HG03159 (cell line): ENCODE data around the gene KCNJ14.

Experiments used
- ATAC-seq: cut with Tn5 transposase; IDR thresholded peaks from one replicate; pipeline ENCODE4 v1.9.1; 2021; ENCODE audit warnings: mild to moderate bottlenecking, moderate library complexity; ENCODE audit not compliant: unreplicated experiment

The KCNJ14 gene

DNA sequence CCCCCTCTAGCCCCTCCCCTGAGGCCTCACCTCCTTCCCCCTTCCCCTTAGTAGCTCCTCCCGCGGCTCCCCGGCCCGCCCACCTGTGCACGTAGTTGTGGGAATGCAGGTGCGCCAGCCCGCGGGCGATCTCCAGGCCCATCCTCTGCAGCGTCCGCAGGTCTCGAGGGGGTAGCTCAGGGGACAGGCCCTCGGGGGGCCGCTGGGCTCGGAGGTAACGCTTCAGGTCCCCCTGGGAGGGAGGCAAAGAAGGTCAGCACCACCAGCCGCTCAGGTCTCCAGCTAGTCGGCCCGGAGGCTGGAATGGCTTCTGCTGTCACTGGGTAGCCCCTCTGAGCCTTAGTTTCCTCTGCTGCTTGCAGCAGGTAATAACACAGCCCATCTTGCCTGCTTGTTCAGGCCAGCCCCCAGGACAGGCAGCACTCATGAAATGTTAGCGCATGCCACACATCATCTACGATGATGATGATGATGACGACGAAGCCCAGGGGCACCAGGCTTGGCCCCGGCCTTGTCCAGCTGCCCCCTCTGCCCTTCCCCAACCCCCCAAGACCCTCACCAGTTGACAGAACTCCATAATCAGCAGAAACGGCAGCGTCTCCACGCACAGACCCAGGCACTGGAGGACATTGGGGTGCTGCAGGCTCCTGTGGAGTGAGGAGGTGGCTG, 47.1 kb downstream of the KCNJ14 start:
- ATAC-seq: no peak

DNA sequence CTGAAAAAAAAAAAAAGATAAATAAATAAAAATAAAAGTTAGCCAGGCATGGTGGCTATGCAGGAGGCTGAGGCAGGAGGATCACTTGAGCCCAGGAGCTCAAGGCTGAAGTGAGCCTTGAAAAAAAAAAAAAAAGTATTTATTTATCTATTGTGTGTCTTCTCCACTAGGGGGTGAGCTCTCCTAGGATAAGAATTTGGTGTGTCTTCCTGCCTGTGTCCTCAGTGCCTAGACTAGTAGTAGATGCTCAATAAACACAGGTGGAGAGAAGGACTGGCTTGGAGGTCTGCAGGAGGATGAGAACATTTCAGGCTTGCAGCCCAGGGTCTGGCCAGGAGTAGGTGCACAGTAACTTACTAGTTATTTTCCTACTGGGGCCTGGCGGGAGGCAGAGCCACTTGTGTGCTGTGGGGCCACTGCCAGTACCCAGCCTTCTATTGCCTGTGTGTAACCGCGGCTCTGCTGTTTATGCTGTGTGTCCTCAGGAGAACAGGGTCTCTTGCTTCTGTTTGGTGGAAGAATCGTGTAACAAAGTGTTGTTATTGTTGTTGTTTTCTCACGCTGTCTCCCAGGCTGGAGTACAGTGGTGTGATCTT, 50.9 kb downstream of the KCNJ14 start:
- ATAC-seq: no peak

- ATAC-seq: no peak
Measured at GRCh38 chr19:48507911-48508439, 52.6 kb downstream of the KCNJ14 start.

DNA sequence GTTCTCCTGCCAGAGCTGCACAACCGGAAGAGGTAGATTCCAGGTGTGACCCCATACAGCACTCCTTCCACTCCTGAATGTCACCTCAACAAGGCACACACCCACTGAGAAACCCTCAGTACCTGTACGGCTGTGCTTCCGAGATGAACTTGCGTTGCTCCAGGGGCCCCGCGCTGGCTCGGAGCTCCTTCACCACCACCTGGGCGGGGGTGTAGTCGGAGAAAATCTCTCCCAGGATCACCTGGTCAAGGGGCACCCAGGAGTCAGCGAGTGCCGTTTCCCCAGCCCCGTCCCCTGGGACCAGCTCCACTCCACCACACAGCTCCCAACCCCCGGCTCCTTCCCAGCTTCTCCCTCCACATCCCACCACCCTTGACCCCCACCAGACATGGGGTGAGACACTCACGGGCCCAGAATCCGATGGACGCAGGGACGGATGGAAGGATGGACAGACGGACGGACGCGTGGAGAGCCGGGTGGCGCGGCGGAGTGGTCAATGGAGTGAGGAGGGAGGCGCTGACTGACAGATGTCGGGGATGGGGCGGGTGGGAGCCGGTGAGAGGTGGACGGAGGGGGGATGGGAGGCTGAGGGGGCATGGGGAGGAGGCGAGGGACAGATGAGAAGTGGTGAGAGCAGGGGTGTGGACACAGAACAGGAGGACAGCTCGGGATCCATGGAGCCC, 53.5 kb downstream of the KCNJ14 start:
- ATAC-seq: no peak

DNA sequence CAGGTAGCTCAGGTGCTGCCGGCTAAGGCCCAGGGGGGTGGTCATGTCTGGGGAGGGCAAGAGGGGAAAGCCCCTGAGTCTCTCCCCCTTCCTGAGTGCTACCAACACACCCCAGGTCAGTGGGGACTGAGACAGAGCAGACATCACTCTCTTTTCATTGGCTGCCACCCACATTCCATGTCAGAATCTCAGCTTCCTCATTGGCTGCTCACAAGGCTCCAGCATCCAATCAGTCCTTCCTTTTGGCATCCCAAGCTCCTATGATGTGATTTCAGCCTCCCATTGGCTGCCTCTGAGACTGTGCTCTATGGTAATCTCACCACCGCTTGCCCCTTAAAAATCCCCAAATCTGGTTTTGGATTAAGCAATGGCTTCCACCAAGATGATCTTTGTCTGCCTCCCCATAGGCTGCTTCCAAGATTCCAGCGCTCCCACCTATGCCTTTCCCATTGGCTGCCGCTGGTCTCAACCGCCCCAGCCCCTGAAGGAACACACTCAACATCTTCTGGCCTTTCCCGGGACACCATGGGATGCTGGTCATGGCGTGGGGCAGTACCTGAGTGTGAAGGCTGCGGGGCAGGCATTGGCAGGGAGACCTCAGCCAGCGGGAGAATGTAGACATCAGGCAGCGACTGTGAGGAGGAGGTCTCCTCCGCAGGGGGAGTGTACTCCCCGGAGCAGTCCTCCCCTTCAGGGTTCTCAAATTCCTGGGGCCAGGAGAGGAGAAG, 54.3 kb downstream of the KCNJ14 start:
- no peak for ATAC-seq

GRCh38 chr19:48510421-48511268, 55.3 kb downstream of the KCNJ14 start:
- ATAC-seq: no peak

DNA sequence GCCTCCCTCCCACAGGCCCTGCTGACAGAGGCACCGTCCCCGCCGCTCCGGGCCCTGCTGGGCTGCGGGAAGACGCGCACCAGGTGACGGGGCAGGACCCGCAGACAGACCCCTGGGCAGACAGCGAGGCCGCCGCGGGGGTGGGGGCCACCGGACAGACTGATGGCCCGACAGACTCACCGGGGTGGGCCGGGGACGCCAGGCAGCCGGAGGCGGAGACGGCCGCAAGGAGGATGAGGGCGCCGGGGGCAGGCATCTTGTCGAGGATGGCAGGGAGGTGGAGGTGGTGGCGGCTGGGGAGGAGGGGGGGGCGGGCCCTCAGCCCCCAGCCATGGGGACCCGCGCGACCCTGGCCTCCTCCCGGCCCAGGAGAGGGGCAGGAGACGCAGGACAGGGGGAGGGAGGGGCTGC, 56.0 kb downstream of the KCNJ14 start:
- ATAC-seq: no peak

DNA sequence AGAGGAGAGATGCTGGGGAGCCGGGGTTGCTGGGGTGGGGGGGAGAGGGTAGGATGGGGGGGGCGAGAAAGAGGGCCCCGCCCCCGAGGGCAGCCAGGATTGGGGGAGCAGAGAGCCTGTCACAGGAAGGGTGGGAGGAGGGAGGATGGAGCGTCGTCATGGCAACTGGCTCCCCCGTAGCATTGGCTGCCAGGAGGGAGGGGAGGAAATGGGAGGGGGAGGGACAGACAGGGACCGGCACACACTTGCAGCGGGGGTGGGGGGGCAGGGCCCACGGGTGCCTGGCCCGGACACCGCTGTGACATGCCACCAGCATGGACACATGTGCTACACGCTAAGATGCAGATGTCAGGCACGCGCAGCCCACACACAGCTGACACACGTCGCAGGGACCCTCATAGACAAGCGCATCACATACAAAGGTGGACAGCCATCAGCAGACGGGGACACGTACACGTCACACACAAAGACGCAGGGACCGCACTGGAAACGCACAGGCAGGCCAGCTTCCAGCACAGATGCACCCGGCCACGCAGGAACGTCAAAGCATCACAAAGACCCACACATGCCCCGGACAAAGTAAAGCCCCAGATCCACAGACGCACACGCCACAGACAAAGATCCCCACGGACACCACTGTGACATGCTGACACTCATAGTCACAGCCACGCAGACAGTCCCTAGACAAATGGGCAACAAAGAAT, 56.6 kb downstream of the KCNJ14 start, which contains the start of gene LMTK3:
Gene LMTK3, minus strand, starts transcription at position 36 of the 704 bp plus-strand sequence. CDS start 259 bp downstream, outside the sequence.
- ATAC-seq: no peak

DNA sequence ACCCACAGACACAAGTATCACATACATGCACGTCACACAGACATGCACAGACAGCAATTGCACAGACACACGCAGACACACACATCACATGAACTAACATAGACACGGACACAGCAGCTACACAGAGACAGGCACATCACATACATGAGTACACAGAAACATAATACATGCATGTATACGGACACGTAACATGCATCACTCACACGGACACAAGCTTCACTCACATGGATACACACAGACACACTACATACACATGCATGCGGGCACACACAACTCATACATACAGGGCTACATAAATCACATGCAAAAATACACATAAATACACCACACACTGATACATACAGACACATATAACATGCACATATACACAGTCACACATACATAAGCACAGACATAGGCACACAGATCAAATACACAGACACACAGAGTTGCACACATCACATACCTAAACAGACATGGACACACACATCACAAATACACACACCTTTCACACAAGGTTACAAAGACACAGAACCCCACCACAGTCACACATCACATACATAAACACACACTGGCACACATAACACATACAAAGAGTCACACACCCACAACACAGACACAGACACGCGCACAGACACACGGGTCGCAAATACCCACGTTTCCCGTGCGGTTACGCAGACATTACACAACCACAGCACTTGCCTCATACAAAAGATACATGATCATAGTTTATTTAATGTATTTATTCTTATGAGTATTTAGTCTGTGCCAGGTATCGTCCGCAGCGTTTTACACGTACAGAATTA, 57.3 kb downstream of the KCNJ14 start:
- ATAC-seq: no peak

GRCh38 chr19:48513289-48514122, 58.1 kb downstream of the KCNJ14 start:
- no peak for ATAC-seq

DNA sequence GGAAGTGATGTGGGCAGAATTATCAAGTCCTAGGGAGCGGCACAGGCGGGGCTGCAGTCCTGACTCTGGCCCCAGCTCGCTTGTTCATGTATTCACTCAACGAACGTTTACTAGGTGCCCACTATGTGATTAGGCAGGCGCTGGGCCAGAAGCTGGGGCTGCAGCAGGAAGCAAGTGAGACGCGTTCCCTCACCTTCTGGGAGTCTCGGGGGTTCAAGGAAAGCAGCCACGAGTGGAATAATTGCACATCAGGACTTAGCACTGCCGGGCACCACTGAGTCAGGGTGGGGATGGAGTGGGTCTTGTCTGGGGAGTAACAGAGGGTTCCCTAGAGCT, 58.7 kb downstream of the KCNJ14 start:
- no peak for ATAC-seq

- ATAC-seq: no peak
Measured at GRCh38 chr19:48516536-48516935, 61.2 kb downstream of the KCNJ14 start.
